ENCODE data around the gene CFTR.

CFTR gene

DNA sequence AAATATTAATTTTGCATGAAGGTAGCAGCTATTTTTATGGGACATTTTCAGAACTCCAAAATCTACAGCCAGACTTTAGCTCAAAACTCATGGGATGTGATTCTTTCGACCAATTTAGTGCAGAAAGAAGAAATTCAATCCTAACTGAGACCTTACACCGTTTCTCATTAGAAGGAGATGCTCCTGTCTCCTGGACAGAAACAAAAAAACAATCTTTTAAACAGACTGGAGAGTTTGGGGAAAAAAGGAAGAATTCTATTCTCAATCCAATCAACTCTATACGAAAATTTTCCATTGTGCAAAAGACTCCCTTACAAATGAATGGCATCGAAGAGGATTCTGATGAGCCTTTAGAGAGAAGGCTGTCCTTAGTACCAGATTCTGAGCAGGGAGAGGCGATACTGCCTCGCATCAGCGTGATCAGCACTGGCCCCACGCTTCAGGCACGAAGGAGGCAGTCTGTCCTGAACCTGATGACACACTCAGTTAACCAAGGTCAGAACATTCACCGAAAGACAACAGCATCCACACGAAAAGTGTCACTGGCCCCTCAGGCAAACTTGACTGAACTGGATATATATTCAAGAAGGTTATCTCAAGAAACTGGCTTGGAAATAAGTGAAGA is 112.3 kb downstream of the CFTR start:
- DNase-seq = no peak

DNA sequence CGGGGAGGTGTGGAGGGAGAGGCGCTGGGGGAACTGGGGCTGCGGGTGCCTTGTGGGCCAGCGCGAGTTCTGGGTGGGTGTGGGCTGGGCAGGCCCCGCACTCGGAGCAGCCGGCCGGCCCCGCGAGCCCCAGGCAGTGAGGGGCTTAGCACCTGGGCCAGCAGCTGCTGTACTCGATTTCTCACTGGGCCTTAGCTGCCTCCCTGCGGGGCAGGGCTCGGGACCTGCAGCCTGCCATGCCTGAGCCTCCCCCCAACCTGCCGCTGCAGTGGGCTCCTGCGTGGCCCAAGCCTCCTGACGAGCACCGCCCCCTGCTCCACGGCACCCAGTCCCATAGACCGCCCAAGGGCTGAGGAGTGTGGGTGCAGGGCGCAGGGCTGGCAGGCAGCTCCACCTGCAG is 116.3 kb downstream of the CFTR start:
- DNase-seq = no peak

- no peak for DNase-seq
Observed at GRCh38 chr7:117597755-117598154, 117.9 kb downstream of the CFTR start.

DNA sequence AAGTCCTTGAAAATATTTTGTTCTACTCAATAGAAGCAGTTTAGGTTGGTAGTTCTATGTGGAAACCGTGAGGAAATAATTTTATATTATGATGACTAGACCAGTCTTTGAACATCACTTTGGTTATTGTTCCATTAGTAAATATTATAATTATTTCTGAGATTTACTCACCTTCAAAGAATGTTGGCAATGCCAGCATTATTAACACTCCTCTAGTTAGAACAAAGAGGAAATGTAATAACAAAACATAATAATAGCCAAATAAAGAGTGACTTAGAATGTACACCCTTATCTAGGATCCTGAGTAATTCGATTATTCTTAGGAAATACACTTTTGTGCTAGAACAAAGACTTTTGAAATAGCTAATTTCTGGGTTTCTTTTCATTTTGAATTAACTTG is 121.1 kb downstream of the CFTR start:
- DNase-seq = no peak

DNA sequence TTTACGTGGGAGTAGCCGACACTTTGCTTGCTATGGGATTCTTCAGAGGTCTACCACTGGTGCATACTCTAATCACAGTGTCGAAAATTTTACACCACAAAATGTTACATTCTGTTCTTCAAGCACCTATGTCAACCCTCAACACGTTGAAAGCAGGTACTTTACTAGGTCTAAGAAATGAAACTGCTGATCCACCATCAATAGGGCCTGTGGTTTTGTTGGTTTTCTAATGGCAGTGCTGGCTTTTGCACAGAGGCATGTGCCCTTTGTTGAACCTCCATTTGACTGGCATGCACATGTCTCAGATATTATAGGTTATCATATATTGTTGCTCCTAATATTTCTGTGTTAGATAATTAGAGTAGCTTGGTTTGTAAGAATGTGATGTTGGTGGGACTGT is 123.8 kb downstream of the CFTR start:
- no peak for DNase-seq

- no peak for DNase-seq
Observed at GRCh38 chr7:117605712-117606111, 125.9 kb downstream of the CFTR start.

DNA sequence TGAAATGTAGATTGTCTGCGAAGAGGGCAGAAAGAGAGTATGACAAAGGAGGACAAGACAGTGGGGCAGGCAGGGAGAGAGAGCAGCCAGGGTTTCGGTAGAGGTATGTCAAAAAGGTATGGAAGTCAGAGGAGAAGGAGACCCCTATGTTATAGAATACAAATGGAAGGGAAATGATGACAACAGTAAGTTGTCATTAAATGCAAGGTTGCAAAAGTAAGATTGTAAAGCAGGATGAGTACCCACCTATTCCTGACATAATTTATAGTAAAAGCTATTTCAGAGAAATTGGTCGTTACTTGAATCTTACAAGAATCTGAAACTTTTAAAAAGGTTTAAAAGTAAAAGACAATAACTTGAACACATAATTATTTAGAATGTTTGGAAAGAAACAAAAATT is 126.3 kb downstream of the CFTR start:
- DNase-seq = no peak

- DNase-seq = no peak
Observed at GRCh38 chr7:117610396-117610795, 130.6 kb downstream of the CFTR start.

- DNase-seq = no peak
Observed at GRCh38 chr7:117612637-117613036, 132.8 kb downstream of the CFTR start.

DNA sequence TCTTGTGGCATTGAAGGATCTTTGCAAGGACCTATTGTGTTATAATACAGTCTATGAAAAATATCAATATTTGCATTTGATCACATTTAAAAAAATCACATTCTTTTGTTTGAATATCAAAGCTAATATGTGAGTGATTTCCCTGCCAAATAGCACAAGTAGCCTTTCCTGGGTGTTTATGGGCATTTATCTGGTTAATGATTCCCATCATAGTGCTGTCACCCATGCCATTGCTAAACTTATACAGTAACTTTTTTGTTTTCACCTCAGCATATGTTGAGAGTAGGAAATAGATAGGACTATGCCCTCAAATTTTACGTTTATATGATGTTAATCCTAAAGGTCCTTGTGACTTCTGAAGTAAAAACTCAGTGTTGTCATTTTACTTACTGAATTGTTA is 136.9 kb downstream of the CFTR start:
- no peak for DNase-seq

DNA sequence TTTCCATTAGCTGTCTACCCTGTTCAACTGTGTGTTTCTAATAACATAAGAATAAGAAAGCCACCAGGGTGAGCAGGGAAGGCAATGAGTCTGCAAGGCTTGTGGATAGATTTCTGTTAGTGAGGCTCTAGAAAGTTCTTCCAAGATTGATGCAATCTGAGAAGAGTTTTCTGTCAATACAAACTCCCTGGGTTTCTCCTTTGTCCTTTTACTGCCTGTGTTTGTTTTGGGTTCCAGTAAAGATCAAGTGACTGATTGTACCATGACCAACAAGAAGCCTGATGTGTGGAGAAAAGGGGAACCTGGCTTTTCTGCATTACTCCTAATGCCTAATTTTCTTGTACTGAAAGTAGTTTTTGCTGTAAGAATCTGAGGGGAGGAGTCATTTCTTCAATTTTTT is 139.9 kb downstream of the CFTR start:
- DNase-seq = no peak

DNA sequence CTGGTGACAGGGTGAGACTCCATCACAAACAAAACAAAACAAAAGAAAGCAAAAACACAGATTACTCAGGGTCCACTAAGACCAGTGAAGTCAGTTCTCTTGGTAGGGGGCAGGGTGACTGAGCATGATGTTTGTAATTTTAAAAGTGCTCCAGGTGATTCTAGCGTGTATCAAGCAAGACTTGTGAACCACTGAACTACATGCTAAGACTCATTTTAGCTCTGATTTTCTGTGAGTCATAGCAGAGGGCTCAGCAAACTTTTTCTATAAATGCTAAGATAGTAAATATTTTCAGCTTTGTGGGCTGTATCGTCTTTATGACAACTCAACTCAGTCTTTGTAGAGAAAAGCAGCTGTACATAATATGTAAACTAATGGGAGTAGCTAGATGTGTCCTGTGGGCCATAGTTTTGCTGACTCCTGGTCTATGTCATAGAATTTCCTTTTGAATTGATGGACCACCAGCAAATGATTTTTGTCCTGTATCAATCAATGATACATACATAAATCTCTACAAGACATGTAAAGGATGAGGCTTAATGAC is 141.3 kb downstream of the CFTR start:
- no peak for DNase-seq

DNA sequence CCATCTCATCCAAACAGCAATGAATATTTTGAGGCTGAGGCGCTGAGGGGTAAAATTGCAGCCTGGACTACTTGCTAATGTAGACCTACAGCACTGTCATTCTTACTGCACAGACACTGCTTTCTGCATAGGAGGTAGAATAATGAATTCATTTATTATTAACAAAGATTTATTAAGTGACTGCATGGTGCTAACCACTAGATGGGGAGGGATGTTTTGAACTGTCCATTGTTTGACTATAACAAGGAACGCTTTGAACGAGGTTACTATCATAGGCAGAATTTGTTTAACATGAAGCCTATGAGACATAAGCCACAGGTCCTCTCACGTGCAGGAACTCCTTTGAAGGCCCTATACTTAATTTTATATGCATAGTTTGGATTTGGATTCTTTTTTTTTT is 143.8 kb downstream of the CFTR start:
- no peak for DNase-seq

DNA sequence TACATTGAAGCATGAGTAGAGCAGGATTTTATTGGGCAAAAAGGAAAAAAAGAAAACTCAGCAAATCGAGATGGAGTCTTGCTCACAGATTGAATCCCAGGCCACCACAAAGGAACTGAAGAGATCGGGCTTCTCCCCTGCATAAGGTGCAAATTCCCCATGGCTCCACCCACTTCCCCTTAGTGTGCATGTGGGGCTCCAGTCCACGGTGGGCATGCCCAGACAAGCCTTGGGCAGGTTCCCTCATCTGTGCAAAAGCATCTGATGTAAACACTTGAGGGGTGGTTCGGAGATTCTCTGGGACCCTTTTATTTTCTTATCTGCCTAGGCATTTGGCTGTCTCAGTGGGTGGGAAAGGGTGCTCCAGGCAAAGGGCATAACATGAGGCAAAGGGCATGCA is 150.7 kb downstream of the CFTR start:
- no peak for DNase-seq

- no peak for DNase-seq
Observed at GRCh38 chr7:117630907-117631564, 151.2 kb downstream of the CFTR start.

GRCh38 chr7:117631652-117632051 is 151.8 kb downstream of the CFTR start:
- no peak for DNase-seq

DNA sequence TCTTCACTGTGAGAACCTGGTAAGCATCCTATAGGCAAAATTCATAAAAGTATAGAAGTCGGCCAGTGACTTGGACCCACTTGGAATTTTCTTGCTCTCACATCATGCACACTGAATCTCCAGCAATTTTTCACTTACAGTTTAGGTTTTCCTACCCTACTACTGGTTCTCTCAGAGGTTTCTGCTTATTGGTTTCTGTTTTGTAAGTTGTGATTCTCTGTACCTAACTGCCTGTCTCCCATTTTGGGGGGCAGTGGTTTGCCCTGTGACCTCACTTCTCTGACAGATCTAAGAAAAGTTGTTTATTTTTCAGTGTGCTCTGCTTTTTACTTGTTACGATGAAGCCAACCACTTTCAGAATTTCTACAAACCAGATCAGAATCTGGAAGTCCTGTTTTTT is 158.1 kb downstream of the CFTR start:
- no peak for DNase-seq

- DNase-seq = no peak
Observed at GRCh38 chr7:117639966-117640365, 160.1 kb downstream of the CFTR start.

- no peak for DNase-seq
Observed at GRCh38 chr7:117640465-117640864, 160.6 kb downstream of the CFTR start.

- no peak for DNase-seq
Observed at GRCh38 chr7:117645481-117646165, 165.8 kb downstream of the CFTR start.

DNA sequence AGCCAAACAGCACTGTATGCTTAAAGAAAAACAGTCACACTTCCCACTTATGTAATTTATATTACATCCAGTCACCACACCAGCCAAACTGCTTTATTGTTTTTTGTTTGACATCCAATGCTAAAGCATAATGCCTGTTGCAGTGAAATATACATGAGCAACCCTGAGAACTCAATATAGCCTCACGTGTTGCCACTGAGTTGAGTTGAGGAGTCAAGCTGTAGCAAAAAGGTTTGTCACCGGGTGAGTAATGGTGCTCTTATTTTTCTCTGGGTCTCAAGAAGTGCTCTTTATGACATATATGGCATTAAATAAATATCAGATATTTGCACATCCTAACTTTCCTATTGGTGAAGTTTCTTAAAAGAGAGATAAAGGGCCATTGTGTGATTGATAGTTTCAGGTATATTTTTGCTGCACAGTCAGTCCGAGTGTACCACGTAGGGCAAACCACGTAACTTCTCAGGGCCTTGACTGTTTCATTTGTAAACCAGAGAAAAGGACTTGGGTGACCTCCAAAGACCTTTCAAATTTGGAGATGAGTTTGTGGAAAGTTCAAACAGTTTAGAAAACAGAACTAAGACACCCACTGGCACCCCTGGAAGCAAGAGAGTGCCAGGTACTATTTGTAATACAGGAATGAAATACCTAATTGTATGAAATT is 168.5 kb downstream of the CFTR start:
- no peak for DNase-seq

DNA sequence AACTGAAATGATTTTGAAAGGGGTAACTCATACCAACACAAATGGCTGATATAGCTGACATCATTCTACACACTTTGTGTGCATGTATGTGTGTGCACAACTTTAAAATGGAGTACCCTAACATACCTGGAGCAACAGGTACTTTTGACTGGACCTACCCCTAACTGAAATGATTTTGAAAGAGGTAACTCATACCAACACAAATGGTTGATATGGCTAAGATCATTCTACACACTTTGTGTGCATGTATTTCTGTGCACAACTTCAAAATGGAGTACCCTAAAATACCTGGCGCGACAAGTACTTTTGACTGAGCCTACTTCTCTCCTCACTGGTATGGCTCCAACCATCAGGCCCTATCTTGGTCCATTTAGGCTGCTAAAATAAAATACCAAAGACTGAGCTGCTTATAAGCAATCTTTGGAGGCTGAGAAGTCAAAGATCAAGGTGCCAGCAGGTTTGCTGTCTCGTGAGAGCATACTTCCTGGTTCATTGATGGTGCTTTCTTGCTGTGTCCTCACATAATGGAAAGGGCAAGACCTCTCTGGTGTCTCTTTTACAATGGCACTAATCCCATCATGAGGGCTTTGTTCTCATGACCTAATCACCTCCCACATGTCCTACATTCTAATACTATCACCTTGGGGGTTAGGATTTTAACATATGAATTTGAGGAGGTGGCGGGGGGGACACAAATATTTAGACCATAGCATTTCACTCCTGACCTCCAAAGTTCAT is 173.3 kb downstream of the CFTR start:
- no peak for DNase-seq

- DNase-seq = no peak
Observed at GRCh38 chr7:117654780-117655179, 175.0 kb downstream of the CFTR start.

Measured in NCI-H510A (cell line).